Activated T-cell treated with anti-CD3 and anti-CD28 coated beads, Interleukin-2, amount 50 U/mL, for 24 hours (primary cell): ENCODE results near the gene TMIE.

Experiments used
- DNase-seq: peaks from one replicate; pipeline ENCODE4 v3.0.0-alpha.2; 2020
- H3K27ac Mint-ChIP-seq: 2 replicates; pipeline ENCODE4 v1.8.0; 2020; ENCODE audit warnings: mild to moderate bottlenecking, mixed read lengths
- H3K27me3 Mint-ChIP-seq: 2 replicates; pipeline ENCODE4 v1.8.0; 2020; ENCODE audit warnings: mixed read lengths
- H3K36me3 Mint-ChIP-seq: 2 replicates; pipeline ENCODE4 v1.8.0; 2020; ENCODE audit warnings: low read depth, mixed read lengths
- H3K4me1 Mint-ChIP-seq: 2 replicates; pipeline ENCODE4 v1.8.0; 2020; ENCODE audit warnings: low read depth, mixed read lengths
- H3K4me3 Mint-ChIP-seq: 2 replicates; pipeline ENCODE4 v1.8.0; 2020; ENCODE audit warnings: mild to moderate bottlenecking, moderate library complexity, mixed read lengths
- H3K9me3 Mint-ChIP-seq: 2 replicates; pipeline ENCODE4 v1.8.0; 2020; ENCODE audit warnings: mixed read lengths

TMIE gene

GRCh38 chr3:46705751-46706552 lies 4.8 kb downstream of the TMIE start:
- Mint-ChIP-seq H3K4me3 (no peak overlapping the region), H3K27me3 (peaks cover 4% of the 10 kb centered on the region), H3K27ac (no peak overlapping the region), H3K9me3 (no peaks in the 10 kb centered on the region), H3K36me3 (no peaks in the 10 kb centered on the region), H3K4me1 (peaks cover 6% of the 10 kb centered on the region)
- no peak for DNase-seq

GRCh38 chr3:46706771-46707582 lies 5.8 kb downstream of the TMIE start:
- H3K9me3 Mint-ChIP-seq: no peaks in the 10 kb centered on the region
- no peaks in the 10 kb centered on the region for H3K36me3 Mint-ChIP-seq
- peak; percentile 21 for DNase-seq
- no peak overlapping the region for H3K27ac Mint-ChIP-seq
- H3K27me3 Mint-ChIP-seq: no peaks in the 10 kb centered on the region
- H3K4me1 Mint-ChIP-seq: peaks cover 1% of the 10 kb centered on the region
- no peak overlapping the region for H3K4me3 Mint-ChIP-seq

GRCh38 chr3:46707601-46708011 lies 6.4 kb downstream of the TMIE start:
- H3K9me3 Mint-ChIP-seq: no peaks in the 10 kb centered on the region
- H3K27ac Mint-ChIP-seq: no peak overlapping the region
- H3K27me3 Mint-ChIP-seq: no peaks in the 10 kb centered on the region
- no peaks in the 10 kb centered on the region for H3K4me1 Mint-ChIP-seq
- no peak overlapping the region for H3K4me3 Mint-ChIP-seq
- DNase-seq: peak; percentile 22
- no peaks in the 10 kb centered on the region for H3K36me3 Mint-ChIP-seq

GRCh38 chr3:46708401-46709156 lies 7.4 kb downstream of the TMIE start:
- H3K27ac Mint-ChIP-seq: no peak overlapping the region
- peak; percentile 19 for DNase-seq
- no peak overlapping the region for H3K4me3 Mint-ChIP-seq
- H3K27me3 Mint-ChIP-seq: no peaks in the 10 kb centered on the region
- H3K9me3 Mint-ChIP-seq: no peaks in the 10 kb centered on the region
- no peaks in the 10 kb centered on the region for H3K4me1 Mint-ChIP-seq
- H3K36me3 Mint-ChIP-seq: no peaks in the 10 kb centered on the region

- Mint-ChIP-seq H3K27ac (no peak overlapping the region), H3K36me3 (no peaks in the 10 kb centered on the region), H3K9me3 (no peaks in the 10 kb centered on the region), H3K4me3 (no peak overlapping the region), H3K27me3 (no peaks in the 10 kb centered on the region), H3K4me1 (peaks cover 3% of the 10 kb centered on the region)
- DNase-seq: peak; percentile 17
Measured at GRCh38 chr3:46709157-46709654, 8.0 kb downstream of the TMIE start.

GRCh38 chr3:46709721-46710120 lies 8.5 kb downstream of the TMIE start:
- H3K9me3 Mint-ChIP-seq: no peaks in the 10 kb centered on the region
- H3K36me3 Mint-ChIP-seq: no peaks in the 10 kb centered on the region
- peaks cover 6% of the 10 kb centered on the region for H3K4me1 Mint-ChIP-seq
- no peaks in the 10 kb centered on the region for H3K27me3 Mint-ChIP-seq
- H3K4me3 Mint-ChIP-seq: no peak overlapping the region
- DNase-seq: no peak
- H3K27ac Mint-ChIP-seq: no peak overlapping the region

- Mint-ChIP-seq H3K4me1 (peaks cover 6% of the 10 kb centered on the region), H3K9me3 (no peaks in the 10 kb centered on the region), H3K27ac (no peak overlapping the region), H3K36me3 (no peaks in the 10 kb centered on the region), H3K4me3 (no peak overlapping the region), H3K27me3 (no peaks in the 10 kb centered on the region)
- DNase-seq: peak; percentile 20
Measured at GRCh38 chr3:46710229-46710628, 9.0 kb downstream of the TMIE start.

GRCh38 chr3:46710671-46711295 lies 9.6 kb downstream of the TMIE start:
- Mint-ChIP-seq H3K9me3 (no peaks in the 10 kb centered on the region), H3K27me3 (peaks cover 2% of the 10 kb centered on the region), H3K36me3 (no peaks in the 10 kb centered on the region), H3K4me1 (peaks cover 6% of the 10 kb centered on the region), H3K27ac (no peak overlapping the region), H3K4me3 (no peak overlapping the region)
- DNase-seq: peak; percentile 22

GRCh38 chr3:46711305-46711704 lies 10.1 kb downstream of the TMIE start:
- no peak overlapping the region for H3K27ac Mint-ChIP-seq
- H3K4me3 Mint-ChIP-seq: no peak overlapping the region

GRCh38 chr3:46711760-46712159 lies 10.6 kb downstream of the TMIE start:
- H3K9me3 Mint-ChIP-seq: no peaks in the 10 kb centered on the region
- no peak overlapping the region for H3K4me3 Mint-ChIP-seq
- peak; percentile 24 for DNase-seq
- H3K36me3 Mint-ChIP-seq: no peaks in the 10 kb centered on the region
- H3K4me1 Mint-ChIP-seq: peaks cover 6% of the 10 kb centered on the region
- H3K27ac Mint-ChIP-seq: no peak overlapping the region
- peaks cover 2% of the 10 kb centered on the region for H3K27me3 Mint-ChIP-seq

More at GRCh38 chr3:46711305-46711704, 10.1 kb downstream of the TMIE start:
- no peaks in the 10 kb centered on the region for H3K36me3 Mint-ChIP-seq
- DNase-seq: no peak
- no peaks in the 10 kb centered on the region for H3K9me3 Mint-ChIP-seq
- H3K27me3 Mint-ChIP-seq: peaks cover 2% of the 10 kb centered on the region
- H3K4me1 Mint-ChIP-seq: peaks cover 6% of the 10 kb centered on the region

- Mint-ChIP-seq H3K9me3 (no peaks in the 10 kb centered on the region), H3K4me3 (no peak overlapping the region), H3K4me1 (peaks cover 6% of the 10 kb centered on the region), H3K27me3 (peaks cover 2% of the 10 kb centered on the region), H3K36me3 (no peaks in the 10 kb centered on the region), H3K27ac (no peak overlapping the region)
- peak; percentile 19 for DNase-seq
Measured at GRCh38 chr3:46712191-46713049, 11.2 kb downstream of the TMIE start.

- Mint-ChIP-seq H3K9me3 (no peaks in the 10 kb centered on the region), H3K36me3 (no peaks in the 10 kb centered on the region), H3K27ac (no peak overlapping the region), H3K27me3 (peaks cover 7% of the 10 kb centered on the region), H3K4me1 (peaks cover 9% of the 10 kb centered on the region), H3K4me3 (no peak overlapping the region)
- peak; percentile 27 for DNase-seq
Measured at GRCh38 chr3:46713050-46713897, 12.1 kb downstream of the TMIE start.
